ENCODE data around the gene MARK2. TPM values are rescaled to one million over a fixed set of nuclear protein-coding genes. Genes with fewer than 3 reads are reported as not detected.

The MARK2 gene
- total RNA-seq, 1 donor from 2014 or later: 44.9 TPM

GRCh38 chr11:63884196-63884932, 45.5 kb downstream of the MARK2 start:
- H3K36me3 ChIP-seq: peaks cover 3% of the 10 kb centered on the region
- H3K9me3 ChIP-seq: no peaks in the 10 kb centered on the region
- no peaks in the 10 kb centered on the region for H3K27me3 ChIP-seq (ENCODE audit: low read depth)
- no peak overlapping the region for H3K27ac ChIP-seq
- DNase-seq: no peak
- ATAC-seq: peak in 1 of 2 donors; percentile 25
- peaks cover 76% of the 10 kb centered on the region for H3K4me1 ChIP-seq
- intact Hi-C loops (cut with DNase I): no loop called here
- no peak for TF ChIP-seq CTCF (IDR thresholded peaks at IDR 0.05)
- H3K4me3 ChIP-seq: no peak overlapping the region

- Histone ChIP-seq H3K27ac (peak overlapping the region; percentile 78), H3K4me1 (peaks cover 85% of the 10 kb centered on the region), H3K4me3 (no peak overlapping the region), H3K27me3 (ENCODE audit: low read depth) (no peaks in the 10 kb centered on the region), H3K9me3 (no peaks in the 10 kb centered on the region), H3K36me3 (peaks cover 3% of the 10 kb centered on the region)
- intact Hi-C loops (cut with DNase I): no loop called here
- no peak for TF ChIP-seq CTCF (IDR thresholded peaks at IDR 0.05)
- DNase-seq (no peak), ATAC-seq (no peak)
Observed at GRCh38 chr11:63887386-63887999, 48.6 kb downstream of the MARK2 start.

- Histone ChIP-seq H3K4me1 (peaks cover 76% of the 10 kb centered on the region), H3K4me3 (peak overlapping the region; percentile 48), H3K36me3 (peaks cover 3% of the 10 kb centered on the region), H3K27me3 (ENCODE audit: low read depth) (no peaks in the 10 kb centered on the region), H3K9me3 (no peaks in the 10 kb centered on the region), H3K27ac (peak overlapping the region; percentile 78)
- no peak for TF ChIP-seq CTCF (IDR thresholded peaks at IDR 0.05)
- intact Hi-C loops (cut with DNase I): no loop called here
- peak; percentile 88 to 90 for ATAC-seq
- DNase-seq: peak; percentile 87
Observed at GRCh38 chr11:63888170-63889086, 49.5 kb downstream of the MARK2 start.

- peaks cover 3% of the 10 kb centered on the region for H3K36me3 ChIP-seq
Observed at GRCh38 chr11:63889344-63889743, 50.4 kb downstream of the MARK2 start.

More at GRCh38 chr11:63889344-63889743, 50.4 kb downstream of the MARK2 start:
- DNase-seq (no peak), ATAC-seq (peak in 1 of 2 donors; percentile 51)
- no peaks in the 10 kb centered on the region for H3K9me3 ChIP-seq
- no peak for TF ChIP-seq CTCF (IDR thresholded peaks at IDR 0.05)
- intact Hi-C loops (cut with DNase I): no loop called here
- H3K27me3 ChIP-seq (ENCODE audit: low read depth): no peaks in the 10 kb centered on the region
- H3K27ac ChIP-seq: peak overlapping the region; percentile 78
- peak overlapping the region; percentile 48 for H3K4me3 ChIP-seq
- peaks cover 67% of the 10 kb centered on the region for H3K4me1 ChIP-seq

Data from lower lobe of right lung (tissue), 2 donors.